GM23248 (cell line): ENCODE measurements around the gene MIEN1. TPM values are rescaled to one million over a fixed set of nuclear protein-coding genes. Genes with fewer than 3 reads are reported as not detected.

Source experiments
- DNase-seq: peaks from one replicate; pipeline ENCODE4 v3.0.0-alpha.2; 2015
- H2AFZ ChIP-seq: fragments of 200-600 bp; sonication (generic); 2 replicates; pipeline ENCODE4 v1.6.1; 2016; ENCODE audit warnings: antibody characterized with exemption
- H3F3A ChIP-seq: fragments of 200-600 bp; sonication (generic); 2 replicates; pipeline ENCODE4 v1.6.1; 2016; ENCODE audit warnings: mild to moderate bottlenecking, antibody characterized with exemption, mixed run types; ENCODE audit not compliant: insufficient read depth
- H3K27ac ChIP-seq: fragments of 200-600 bp; sonication (generic); 2 replicates; pipeline ENCODE4 v1.5.1; 2016; ENCODE audit warnings: mild to moderate bottlenecking
- H3K27me3 ChIP-seq: fragments of 200-600 bp; sonication (generic); replicated peaks from 2 replicates; pipeline ENCODE4 v1.6.1; 2016; ENCODE audit warnings: mild to moderate bottlenecking; ENCODE audit not compliant: insufficient read depth
- H3K36me3 ChIP-seq: fragments of 200-600 bp; sonication (generic); 2 replicates; pipeline ENCODE4 v1.6.1; 2016; ENCODE audit warnings: low read depth, mild to moderate bottlenecking
- H3K4me1 ChIP-seq: fragments of 200-600 bp; sonication (generic); 2 replicates; pipeline ENCODE4 v1.6.1; 2016; ENCODE audit warnings: mild to moderate bottlenecking; ENCODE audit not compliant: insufficient read depth
- H3K4me2 ChIP-seq: fragments of 200-600 bp; sonication (generic); one replicate; pipeline ENCODE4 v1.6.1; 2016; ENCODE audit warnings: mild to moderate bottlenecking; ENCODE audit not compliant: unreplicated experiment
- H3K4me3 ChIP-seq: fragments of 200-600 bp; sonication (generic); 2 replicates; pipeline ENCODE4 v1.5.1; 2016; ENCODE audit warnings: mild to moderate bottlenecking
- H3K79me2 ChIP-seq: fragments of 200-600 bp; sonication (generic); 2 replicates; pipeline ENCODE4 v1.6.1; 2016; ENCODE audit warnings: mild to moderate bottlenecking; ENCODE audit not compliant: insufficient read depth
- H3K9ac ChIP-seq: fragments of 200-600 bp; sonication (generic); 2 replicates; pipeline ENCODE4 v1.6.1; 2016; ENCODE audit warnings: mild to moderate bottlenecking
- H3K9me2 ChIP-seq: fragments of 200-600 bp; sonication (generic); 2 replicates; pipeline ENCODE4 v1.6.1; 2016; ENCODE audit warnings: mixed run types, mild to moderate bottlenecking, moderate library complexity; ENCODE audit not compliant: insufficient read depth
- H3K9me3 ChIP-seq: fragments of 200-600 bp; sonication (generic); one replicate; pipeline ENCODE4 v1.6.1; 2017; ENCODE audit warnings: low read depth
- H4K20me1 ChIP-seq: fragments of 200-600 bp; sonication (generic); 2 replicates; pipeline ENCODE4 v1.6.0; 2016; ENCODE audit not compliant: insufficient read depth
- EZH2 ChIP-seq: fragments of 200-600 bp; sonication (generic); IDR thresholded peaks from 2 replicates; pipeline ENCODE4 v1.6.1; 2018; ENCODE audit warnings: antibody characterized with exemption, mild to moderate bottlenecking; ENCODE audit not compliant: insufficient read depth, poor library complexity, severe bottlenecking
- EZH2phosphoT487 ChIP-seq: fragments of 200-600 bp; sonication (generic); IDR thresholded peaks from 2 replicates; pipeline ENCODE4 v1.6.1; 2018; ENCODE audit warnings: antibody characterized with exemption, moderate library complexity, mild to moderate bottlenecking, low read depth; ENCODE audit not compliant: insufficient read depth
- WGBS, 2 experiments: methylation state at CpG; one replicate each; pipeline ENCODE4 v1.1.6; 2015 to 2017; ENCODE audit warnings: low lambda C conversion rate in 2 of 2, low coverage in 1 of 2; ENCODE audit errors: missing lambda C conversion rate in 2 of 2; 5-methylcytosine and 5-hydroxymethylcytosine counted together
- in situ Hi-C: fragments of 300-500 bp; cut with MboI; formaldehyde crosslinking; loops from 2 replicates; pipeline ENCODE4 v1.15.0; 2020
- polyA plus RNA-seq: library from polyadenylated mRNA; unstranded; fragments of >200 nt; fragmentation: Nextera tagmentation; extraction: Ambion mirVana; gene quantifications from 2 replicates; pipeline ENCODE4 v1.2.1, GENCODE V29; 2016
- total RNA-seq: library from RNA; depleted of rRNA; stranded (reverse); fragments of >200 nt; shearing (Covaris generic); gene quantifications from 2 replicates; pipeline ENCODE4 v1.2.3, GENCODE V29; 2014

The MIEN1 gene
- total and polyA plus RNA-seq, 2 experiments from 2014 or later, result 33.6 to 85.4 TPM

DNA sequence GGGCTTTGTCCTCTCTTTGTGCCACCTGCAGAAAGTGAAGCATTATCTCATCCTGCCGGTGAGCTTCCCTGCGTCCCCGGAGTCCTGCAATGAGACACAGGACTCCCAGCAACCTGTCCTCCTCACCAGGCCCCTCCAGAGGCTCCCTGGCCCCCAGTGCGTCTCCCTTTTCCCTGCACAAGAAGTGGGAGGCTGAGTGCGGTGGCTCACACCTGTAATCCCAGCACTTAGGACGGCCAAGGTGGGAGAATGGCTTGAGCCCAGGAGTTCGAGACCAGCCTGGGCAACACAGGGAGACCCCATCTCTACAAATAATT lies 15.8 kb upstream of the MIEN1 start:
- peaks cover 4% of the 10 kb centered on the region; the same call in 1 of the 2 replicates for H3F3A ChIP-seq
- no peak overlapping the region for H3K9ac ChIP-seq
- H3K4me3 ChIP-seq, result no peak overlapping the region
- no peak overlapping the region for H2AFZ ChIP-seq
- TF ChIP-seq EZH2phosphoT487 (no peak), EZH2 (no peak)
- no peaks in the 10 kb centered on the region for H3K9me2 ChIP-seq
- H3K27ac ChIP-seq, result no peak overlapping the region
- 78 to 85% methylated on average over 7 of the region's 7 CpGs for WGBS, 2 experiments
- in situ Hi-C loops, result no loop called here
- H3K4me2 ChIP-seq, result no peak overlapping the region
- H3K79me2 ChIP-seq, result no peaks in the 10 kb centered on the region
- H3K9me3 ChIP-seq, result no peaks in the 10 kb centered on the region
- H3K27me3 ChIP-seq, result no peaks in the 10 kb centered on the region
- no peaks in the 10 kb centered on the region for H3K36me3 ChIP-seq
- no peaks in the 10 kb centered on the region for H4K20me1 ChIP-seq
- peaks cover under 1% of the 10 kb centered on the region; the same call in 1 of the 2 replicates for H3K4me1 ChIP-seq
- no peak for DNase-seq

DNA sequence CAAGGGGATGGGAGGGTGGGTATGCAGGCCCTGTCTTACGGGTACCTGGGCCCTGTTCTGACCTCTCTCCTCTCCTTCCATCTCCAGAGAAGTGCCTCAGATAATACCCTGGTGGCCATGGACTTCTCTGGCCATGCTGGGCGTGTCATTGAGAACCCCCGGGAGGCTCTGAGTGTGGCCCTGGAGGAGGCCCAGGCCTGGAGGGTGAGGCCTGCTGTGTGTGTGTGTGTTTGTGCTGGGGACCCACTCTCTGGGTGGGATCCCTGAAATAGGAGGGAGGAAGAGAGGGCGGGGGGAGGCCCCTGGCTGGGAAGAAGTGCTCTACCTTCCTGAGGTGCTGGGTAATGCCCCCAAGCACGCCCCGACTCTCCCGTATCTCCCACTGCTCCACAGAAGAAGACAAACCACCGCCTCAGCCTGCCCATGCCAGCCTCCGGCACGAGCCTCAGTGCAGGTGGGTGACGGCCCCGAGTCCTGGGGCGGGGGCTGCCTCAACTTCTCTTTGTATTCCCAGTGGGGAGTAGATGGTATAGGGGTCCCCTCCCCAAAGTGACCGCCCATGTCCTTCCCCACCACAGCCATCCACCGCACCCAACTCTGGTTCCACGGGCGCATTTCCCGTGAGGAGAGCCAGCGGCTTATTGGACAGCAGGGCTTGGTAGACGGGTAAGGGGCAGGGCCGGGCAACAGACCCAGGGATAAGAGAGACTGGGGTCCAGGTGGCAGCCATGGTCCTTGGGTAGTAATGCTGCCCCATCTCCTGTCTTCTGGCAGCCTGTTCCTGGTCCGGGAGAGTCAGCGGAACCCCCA lies 15.2 kb upstream of the MIEN1 start:
- no peak for DNase-seq

DNA sequence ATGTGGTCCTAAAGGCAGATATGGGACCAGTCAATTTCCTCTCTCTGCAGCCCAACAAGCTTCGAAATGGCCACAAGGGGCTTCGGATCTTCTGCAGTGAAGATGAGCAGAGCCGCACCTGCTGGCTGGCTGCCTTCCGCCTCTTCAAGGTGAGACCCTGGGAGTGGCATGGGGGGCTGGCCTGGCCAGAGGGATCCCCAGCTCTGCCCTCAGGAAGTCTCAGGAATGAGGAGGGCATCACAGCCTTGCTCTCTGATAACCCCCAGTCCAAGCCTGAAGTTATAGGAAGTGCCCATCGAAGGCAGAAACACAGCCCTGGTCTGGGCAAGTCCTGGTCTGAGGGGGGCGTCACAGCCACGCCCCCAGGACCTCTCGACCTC lies 14.5 kb upstream of the MIEN1 start:
- H3K9me2 ChIP-seq, result no peaks in the 10 kb centered on the region
- in situ Hi-C loops, result no loop called here
- H3K9ac ChIP-seq, result no peak overlapping the region
- no peaks in the 10 kb centered on the region for H3K36me3 ChIP-seq
- no peaks in the 10 kb centered on the region; the same call in 1 of the 2 replicates for H3K27me3 ChIP-seq
- H3K9me3 ChIP-seq, result no peaks in the 10 kb centered on the region
- H3K79me2 ChIP-seq, result no peaks in the 10 kb centered on the region
- H4K20me1 ChIP-seq, result no peaks in the 10 kb centered on the region
- H3K27ac ChIP-seq, result no peak overlapping the region
- TF ChIP-seq EZH2 (no peak), EZH2phosphoT487 (no peak)
- H2AFZ ChIP-seq, result no peak overlapping the region
- no peak overlapping the region for H3K4me2 ChIP-seq
- 58 to 63% methylated on average over 8 of the region's 8 CpGs for WGBS, 2 experiments
- no peak overlapping the region for H3K4me3 ChIP-seq
- H3K4me1 ChIP-seq, result peaks cover 14% of the 10 kb centered on the region
- DNase-seq, result no peak
- peaks cover 4% of the 10 kb centered on the region; the same call in 1 of the 2 replicates for H3F3A ChIP-seq

More for the DNA sequence above, 15.2 kb upstream of the MIEN1 start:
- H2AFZ ChIP-seq, result no peak overlapping the region
- H3K4me2 ChIP-seq, result no peak overlapping the region
- in situ Hi-C loops, result no loop called here
- no peaks in the 10 kb centered on the region for H3K36me3 ChIP-seq
- H3K9me3 ChIP-seq, result no peaks in the 10 kb centered on the region
- no peaks in the 10 kb centered on the region for H3K79me2 ChIP-seq
- H3F3A ChIP-seq, result peaks cover 4% of the 10 kb centered on the region; the same call in 1 of the 2 replicates
- H3K9me2 ChIP-seq, result no peaks in the 10 kb centered on the region
- 80 to 81% methylated on average over 19 to 23 of the region's 23 CpGs for WGBS, 2 experiments
- TF ChIP-seq EZH2phosphoT487, result no peak
- TF ChIP-seq EZH2, result no peak
- no peaks in the 10 kb centered on the region for H4K20me1 ChIP-seq
- no peak overlapping the region for H3K27ac ChIP-seq
- no peaks in the 10 kb centered on the region for H3K27me3 ChIP-seq
- H3K9ac ChIP-seq, result no peak overlapping the region
- no peak overlapping the region for H3K4me3 ChIP-seq
- peaks cover 7% of the 10 kb centered on the region for H3K4me1 ChIP-seq

DNA sequence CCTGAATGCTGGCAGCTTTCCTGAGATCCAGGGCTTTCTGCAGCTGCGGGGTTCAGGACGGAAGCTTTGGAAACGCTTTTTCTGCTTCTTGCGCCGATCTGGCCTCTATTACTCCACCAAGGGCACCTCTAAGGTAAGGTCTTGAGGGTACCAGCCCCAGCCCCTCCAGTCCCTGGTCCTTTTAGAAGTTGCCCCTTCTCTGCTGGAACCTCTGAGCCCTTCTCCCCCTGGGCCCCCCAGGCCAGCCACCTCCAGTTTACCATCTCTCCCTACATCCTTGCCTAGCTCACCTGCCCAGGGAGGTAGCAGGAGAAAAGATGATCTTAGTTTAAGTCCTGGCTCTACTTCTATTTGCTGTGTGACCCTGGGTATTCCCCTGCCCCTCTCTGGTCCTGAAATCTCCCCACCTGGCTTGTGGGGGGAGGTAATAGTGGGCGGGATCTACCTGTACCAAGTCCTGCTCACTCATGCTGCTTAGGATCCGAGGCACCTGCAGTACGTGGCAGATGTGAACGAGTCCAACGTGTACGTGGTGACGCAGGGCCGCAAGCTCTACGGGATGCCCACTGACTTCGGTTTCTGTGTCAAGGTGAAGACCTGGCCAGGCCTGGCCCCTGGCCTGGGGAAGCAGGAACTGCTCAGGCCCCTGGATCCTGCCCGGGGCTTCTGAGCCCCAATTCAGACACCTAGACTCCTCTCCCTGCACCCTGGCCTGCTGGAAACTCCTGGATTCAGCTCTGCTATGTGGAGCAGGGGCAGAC lies 13.9 kb upstream of the MIEN1 start:
- in situ Hi-C loops, result no loop called here
- Histone ChIP-seq H3K36me3 (no peaks in the 10 kb centered on the region), H3F3A (peaks cover 4% of the 10 kb centered on the region; the same call in 1 of the 2 replicates), H3K27me3 (no peaks in the 10 kb centered on the region; the same call in 1 of the 2 replicates), H3K4me3 (no peak overlapping the region), H3K9ac (no peak overlapping the region), H4K20me1 (no peaks in the 10 kb centered on the region), H3K4me1 (peaks cover 19% of the 10 kb centered on the region), H3K9me3 (no peaks in the 10 kb centered on the region), H2AFZ (no peak overlapping the region), H3K79me2 (no peaks in the 10 kb centered on the region), H3K9me2 (no peaks in the 10 kb centered on the region), H3K27ac (no peak overlapping the region), H3K4me2 (no peak overlapping the region)
- WGBS, 2 experiments, result 64 to 66% methylated on average over 16 of the region's 16 CpGs
- DNase-seq, result no peak
- TF ChIP-seq EZH2 (no peak), EZH2phosphoT487 (no peak)
